HEK293T (cell line): ENCODE results near the gene LRRC51.

Experiments used
- FOXA1 ChIP-seq: fragments of 450-650 bp; IDR thresholded peaks from 2 replicates; pipeline ENCODE4 v1.6.1; 2016; ENCODE audit warnings: mild to moderate bottlenecking
- LEF1 ChIP-seq: fragments of 450-650 bp; IDR thresholded peaks from 2 replicates; pipeline ENCODE4 v1.6.1; 2017; ENCODE audit warnings: mild to moderate bottlenecking, borderline replicate concordance
- SUZ12 ChIP-seq: fragments of 450-650 bp; IDR thresholded peaks from 2 replicates; pipeline ENCODE4 v1.6.1; 2016; ENCODE audit warnings: mild to moderate bottlenecking
- TARDBP ChIP-seq: fragments of 450-650 bp; IDR thresholded peaks from 2 replicates; pipeline ENCODE4 v1.6.1; 2016

- TF ChIP-seq SUZ12 (no peak), FOXA1 (no peak), LEF1 (no peak), TARDBP (no peak)
Measured at GRCh38 chr11:72037554-72038311, 42.9 kb upstream of the LRRC51 start.
